Liver (tissue), 3 donors: Measurements from ENCODE around the gene MMP13.

Source experiments
- FOXA1 ChIP-seq: IDR thresholded peaks from 2 replicates; pipeline ENCODE4 v1.6.1; 2016; ENCODE audit warnings: antibody characterized with exemption
- GABPA ChIP-seq, 2 donors: IDR thresholded peaks in 1 of 2; conservative IDR thresholded peaks in 1 of 2; 2 replicates each; pipeline ENCODE4 v1.6.1; 2016; ENCODE audit warnings: antibody characterized with exemption in 2 of 2, mild to moderate bottlenecking in 1 of 2, moderate library complexity in 1 of 2
- HNF4G ChIP-seq: IDR thresholded peaks from 2 replicates; pipeline ENCODE4 v1.6.1; 2016; ENCODE audit warnings: antibody characterized with exemption
- JUND ChIP-seq, 2 donors: IDR thresholded peaks; 2 replicates each; pipeline ENCODE4 v1.6.1; 2016; ENCODE audit warnings: antibody characterized with exemption in 2 of 2
- RAD21 ChIP-seq, 2 donors: IDR thresholded peaks; 2 replicates each; pipeline ENCODE4 v1.6.1; 2016; ENCODE audit warnings: antibody characterized with exemption in 2 of 2, mild to moderate bottlenecking in 2 of 2
- RXRA ChIP-seq, 2 donors: IDR thresholded peaks; 2 replicates each; pipeline ENCODE4 v1.6.1; 2017 to 2018; ENCODE audit warnings: antibody characterized with exemption in 2 of 2, mild to moderate bottlenecking in 1 of 2
- SP1 ChIP-seq: IDR thresholded peaks from 2 replicates; pipeline ENCODE4 v1.6.1; 2018; ENCODE audit warnings: antibody characterized with exemption, mild to moderate bottlenecking
- TAF1 ChIP-seq: conservative IDR thresholded peaks from 2 replicates; pipeline ENCODE4 v1.6.1; 2016; ENCODE audit warnings: antibody characterized with exemption, mild to moderate bottlenecking
- YY1 ChIP-seq: IDR thresholded peaks from 2 replicates; pipeline ENCODE4 v1.6.1; 2016; ENCODE audit warnings: antibody characterized with exemption, mild to moderate bottlenecking
- TF ChIP-seq, protein P1 (sequence below): fragments of 150-350 bp; IDR thresholded peaks from 2 replicates; pipeline ENCODE4 v1.5.1; 2017; ENCODE audit warnings: improper control_type of control experiment, low read depth, low read length; ENCODE audit not compliant: missing input control
- TF ChIP-seq, protein P2 (sequence below): IDR thresholded peaks from 2 replicates; pipeline ENCODE4 v1.6.1; 2016; ENCODE audit warnings: antibody characterized with exemption
- TF ChIP-seq, protein P3 (sequence below): IDR thresholded peaks from 2 replicates; pipeline ENCODE4 v1.6.1; 2016; ENCODE audit warnings: antibody characterized with exemption, mild to moderate bottlenecking
- TF ChIP-seq, protein P4 (sequence below): IDR thresholded peaks from 2 replicates; pipeline ENCODE4 v1.6.1; 2016; ENCODE audit warnings: antibody characterized with exemption
- TF ChIP-seq, protein P5 (sequence below): IDR thresholded peaks from 2 replicates; pipeline ENCODE4 v1.6.1; 2016; ENCODE audit warnings: antibody characterized with exemption
- donor health status: healthy.
- donor health status: healthy.

DNA sequence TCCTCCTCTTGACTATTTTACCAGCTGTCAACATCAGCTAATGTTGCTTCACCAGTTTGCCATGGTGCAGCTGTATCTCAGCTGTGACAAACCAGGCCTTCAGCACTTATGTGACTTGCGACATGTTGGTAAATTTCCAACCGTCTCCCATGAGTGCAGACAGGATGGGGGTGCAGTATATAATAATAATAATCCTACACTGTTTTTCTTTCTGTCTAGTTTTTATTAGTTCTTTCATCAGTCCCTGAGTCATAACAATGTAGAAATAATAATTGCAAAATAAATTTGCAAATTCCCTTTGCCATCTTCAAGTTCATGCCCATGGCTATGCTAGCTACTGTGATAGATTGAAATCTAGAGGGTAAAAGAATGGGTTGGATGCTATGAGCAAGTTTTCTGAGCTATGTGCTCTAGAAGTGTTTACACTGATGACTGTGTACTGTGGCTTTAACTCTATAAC, 4.9 kb downstream of the MMP13 start:
- no peak for TF ChIP-seq RAD21 (IDR thresholded peaks at IDR 0.05)
- TF ChIP-seq, protein P1, sequence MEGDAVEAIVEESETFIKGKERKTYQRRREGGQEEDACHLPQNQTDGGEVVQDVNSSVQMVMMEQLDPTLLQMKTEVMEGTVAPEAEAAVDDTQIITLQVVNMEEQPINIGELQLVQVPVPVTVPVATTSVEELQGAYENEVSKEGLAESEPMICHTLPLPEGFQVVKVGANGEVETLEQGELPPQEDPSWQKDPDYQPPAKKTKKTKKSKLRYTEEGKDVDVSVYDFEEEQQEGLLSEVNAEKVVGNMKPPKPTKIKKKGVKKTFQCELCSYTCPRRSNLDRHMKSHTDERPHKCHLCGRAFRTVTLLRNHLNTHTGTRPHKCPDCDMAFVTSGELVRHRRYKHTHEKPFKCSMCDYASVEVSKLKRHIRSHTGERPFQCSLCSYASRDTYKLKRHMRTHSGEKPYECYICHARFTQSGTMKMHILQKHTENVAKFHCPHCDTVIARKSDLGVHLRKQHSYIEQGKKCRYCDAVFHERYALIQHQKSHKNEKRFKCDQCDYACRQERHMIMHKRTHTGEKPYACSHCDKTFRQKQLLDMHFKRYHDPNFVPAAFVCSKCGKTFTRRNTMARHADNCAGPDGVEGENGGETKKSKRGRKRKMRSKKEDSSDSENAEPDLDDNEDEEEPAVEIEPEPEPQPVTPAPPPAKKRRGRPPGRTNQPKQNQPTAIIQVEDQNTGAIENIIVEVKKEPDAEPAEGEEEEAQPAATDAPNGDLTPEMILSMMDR: no peak
- TF ChIP-seq, protein P2, sequence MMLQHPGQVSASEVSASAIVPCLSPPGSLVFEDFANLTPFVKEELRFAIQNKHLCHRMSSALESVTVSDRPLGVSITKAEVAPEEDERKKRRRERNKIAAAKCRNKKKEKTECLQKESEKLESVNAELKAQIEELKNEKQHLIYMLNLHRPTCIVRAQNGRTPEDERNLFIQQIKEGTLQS: no peak
- TF ChIP-seq RXRA (IDR thresholded peaks at IDR 0.05): no peak
- no peak for TF ChIP-seq FOXA1
- no peak for TF ChIP-seq TAF1
- TF ChIP-seq, protein P3, sequence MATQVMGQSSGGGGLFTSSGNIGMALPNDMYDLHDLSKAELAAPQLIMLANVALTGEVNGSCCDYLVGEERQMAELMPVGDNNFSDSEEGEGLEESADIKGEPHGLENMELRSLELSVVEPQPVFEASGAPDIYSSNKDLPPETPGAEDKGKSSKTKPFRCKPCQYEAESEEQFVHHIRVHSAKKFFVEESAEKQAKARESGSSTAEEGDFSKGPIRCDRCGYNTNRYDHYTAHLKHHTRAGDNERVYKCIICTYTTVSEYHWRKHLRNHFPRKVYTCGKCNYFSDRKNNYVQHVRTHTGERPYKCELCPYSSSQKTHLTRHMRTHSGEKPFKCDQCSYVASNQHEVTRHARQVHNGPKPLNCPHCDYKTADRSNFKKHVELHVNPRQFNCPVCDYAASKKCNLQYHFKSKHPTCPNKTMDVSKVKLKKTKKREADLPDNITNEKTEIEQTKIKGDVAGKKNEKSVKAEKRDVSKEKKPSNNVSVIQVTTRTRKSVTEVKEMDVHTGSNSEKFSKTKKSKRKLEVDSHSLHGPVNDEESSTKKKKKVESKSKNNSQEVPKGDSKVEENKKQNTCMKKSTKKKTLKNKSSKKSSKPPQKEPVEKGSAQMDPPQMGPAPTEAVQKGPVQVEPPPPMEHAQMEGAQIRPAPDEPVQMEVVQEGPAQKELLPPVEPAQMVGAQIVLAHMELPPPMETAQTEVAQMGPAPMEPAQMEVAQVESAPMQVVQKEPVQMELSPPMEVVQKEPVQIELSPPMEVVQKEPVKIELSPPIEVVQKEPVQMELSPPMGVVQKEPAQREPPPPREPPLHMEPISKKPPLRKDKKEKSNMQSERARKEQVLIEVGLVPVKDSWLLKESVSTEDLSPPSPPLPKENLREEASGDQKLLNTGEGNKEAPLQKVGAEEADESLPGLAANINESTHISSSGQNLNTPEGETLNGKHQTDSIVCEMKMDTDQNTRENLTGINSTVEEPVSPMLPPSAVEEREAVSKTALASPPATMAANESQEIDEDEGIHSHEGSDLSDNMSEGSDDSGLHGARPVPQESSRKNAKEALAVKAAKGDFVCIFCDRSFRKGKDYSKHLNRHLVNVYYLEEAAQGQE: no peak
- TF ChIP-seq YY1: no peak
- no peak for TF ChIP-seq JUND (IDR thresholded peaks at IDR 0.05)
- no peak for TF ChIP-seq SP1
- TF ChIP-seq, protein P4, sequence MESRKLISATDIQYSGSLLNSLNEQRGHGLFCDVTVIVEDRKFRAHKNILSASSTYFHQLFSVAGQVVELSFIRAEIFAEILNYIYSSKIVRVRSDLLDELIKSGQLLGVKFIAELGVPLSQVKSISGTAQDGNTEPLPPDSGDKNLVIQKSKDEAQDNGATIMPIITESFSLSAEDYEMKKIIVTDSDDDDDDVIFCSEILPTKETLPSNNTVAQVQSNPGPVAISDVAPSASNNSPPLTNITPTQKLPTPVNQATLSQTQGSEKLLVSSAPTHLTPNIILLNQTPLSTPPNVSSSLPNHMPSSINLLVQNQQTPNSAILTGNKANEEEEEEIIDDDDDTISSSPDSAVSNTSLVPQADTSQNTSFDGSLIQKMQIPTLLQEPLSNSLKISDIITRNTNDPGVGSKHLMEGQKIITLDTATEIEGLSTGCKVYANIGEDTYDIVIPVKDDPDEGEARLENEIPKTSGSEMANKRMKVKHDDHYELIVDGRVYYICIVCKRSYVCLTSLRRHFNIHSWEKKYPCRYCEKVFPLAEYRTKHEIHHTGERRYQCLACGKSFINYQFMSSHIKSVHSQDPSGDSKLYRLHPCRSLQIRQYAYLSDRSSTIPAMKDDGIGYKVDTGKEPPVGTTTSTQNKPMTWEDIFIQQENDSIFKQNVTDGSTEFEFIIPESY: no peak
- TF ChIP-seq HNF4G: no peak
- TF ChIP-seq, protein P5, sequence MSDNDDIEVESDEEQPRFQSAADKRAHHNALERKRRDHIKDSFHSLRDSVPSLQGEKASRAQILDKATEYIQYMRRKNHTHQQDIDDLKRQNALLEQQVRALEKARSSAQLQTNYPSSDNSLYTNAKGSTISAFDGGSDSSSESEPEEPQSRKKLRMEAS: no peak
- no peak for TF ChIP-seq GABPA (IDR thresholded peaks at IDR 0.05 in 1 of 2, conservative IDR thresholded peaks at IDR 0.05 in 1 of 2)
